Kidney capillary endothelial cell (primary cell): ENCODE measurements around the gene PTGDS.

Experiments
- DNase-seq: peaks from one replicate; pipeline ENCODE4 v3.0.0-alpha.2; 2018; ENCODE audit warnings: low spot score

Gene PTGDS

DNA sequence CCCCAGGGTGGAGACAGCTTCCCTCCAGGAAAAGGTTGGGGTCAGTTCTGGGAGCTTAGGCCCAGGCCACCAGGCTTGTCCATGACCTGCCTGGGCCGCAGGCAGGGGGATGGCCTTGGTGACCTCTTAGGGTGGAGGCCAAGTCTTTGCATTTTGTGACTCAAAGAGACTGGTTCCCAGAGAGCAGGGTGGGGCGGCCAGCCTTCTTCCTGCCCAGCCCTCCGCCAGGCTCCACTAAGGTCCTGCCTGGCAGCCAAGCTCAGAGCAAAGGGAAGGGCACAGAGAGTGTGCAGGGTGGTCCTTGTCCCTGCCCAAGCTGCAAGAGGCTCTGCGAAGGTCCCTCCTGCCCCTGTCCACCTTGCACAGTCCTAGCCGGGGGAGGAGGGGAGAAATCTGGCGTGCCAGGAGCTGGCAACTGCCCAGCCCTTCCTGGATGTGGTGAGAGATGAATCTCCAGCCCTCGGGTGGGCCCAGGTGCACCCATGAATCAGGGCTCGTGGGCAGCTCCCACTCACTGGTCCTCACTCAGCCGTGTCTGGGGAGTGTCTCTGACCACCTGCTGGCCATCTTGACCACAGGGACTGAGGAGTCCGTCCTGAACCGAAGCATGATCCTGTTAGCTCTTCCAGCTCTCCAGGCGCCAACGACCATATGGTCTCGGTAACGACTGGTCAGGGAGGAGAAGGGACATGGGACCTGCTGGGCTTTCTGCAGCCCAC lies 2.3 kb upstream of the PTGDS start:
- no peak for DNase-seq

DNA sequence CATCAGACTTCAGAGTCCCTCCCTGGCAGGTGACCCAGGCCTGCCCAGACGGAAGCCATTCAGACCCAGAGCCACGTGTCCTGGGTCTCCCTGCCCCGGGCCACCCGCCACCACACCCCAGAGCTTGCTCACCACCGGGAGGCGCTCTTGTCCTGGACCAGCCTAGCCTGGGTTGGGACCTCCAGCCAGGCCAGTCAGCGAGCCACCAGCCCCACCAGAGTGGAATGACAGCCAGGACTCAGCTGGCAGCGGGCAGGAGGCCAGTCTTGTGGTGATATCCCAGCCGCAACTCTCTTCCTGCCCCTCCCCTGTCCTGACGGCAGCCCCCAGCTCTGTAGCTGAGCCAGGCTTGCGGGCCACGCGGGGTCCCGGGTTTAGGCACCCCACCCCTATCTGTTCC lies 1.7 kb upstream of the PTGDS start:
- DNase-seq = no peak

DNA sequence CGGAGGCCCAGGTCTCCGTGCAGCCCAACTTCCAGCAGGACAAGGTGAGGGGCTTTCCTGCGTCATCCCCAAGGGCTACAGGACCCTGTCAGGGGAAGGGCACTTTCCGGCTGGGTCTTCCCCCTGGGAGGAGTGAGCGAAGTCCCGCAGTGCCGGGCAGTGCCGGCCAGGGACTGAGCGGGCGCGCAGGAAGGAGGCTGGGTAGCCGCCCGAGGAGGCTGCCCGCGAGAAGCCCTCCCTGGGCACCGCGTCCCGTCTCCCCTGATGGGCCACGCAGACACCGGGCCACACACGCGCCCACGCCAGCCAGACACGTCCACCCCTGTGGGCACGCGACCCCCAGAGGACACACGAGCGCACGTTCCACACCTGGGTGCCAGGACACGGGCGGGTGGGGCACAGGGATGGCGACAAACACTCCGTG lies 357 bp downstream of the PTGDS start:
- no peak for DNase-seq

DNA sequence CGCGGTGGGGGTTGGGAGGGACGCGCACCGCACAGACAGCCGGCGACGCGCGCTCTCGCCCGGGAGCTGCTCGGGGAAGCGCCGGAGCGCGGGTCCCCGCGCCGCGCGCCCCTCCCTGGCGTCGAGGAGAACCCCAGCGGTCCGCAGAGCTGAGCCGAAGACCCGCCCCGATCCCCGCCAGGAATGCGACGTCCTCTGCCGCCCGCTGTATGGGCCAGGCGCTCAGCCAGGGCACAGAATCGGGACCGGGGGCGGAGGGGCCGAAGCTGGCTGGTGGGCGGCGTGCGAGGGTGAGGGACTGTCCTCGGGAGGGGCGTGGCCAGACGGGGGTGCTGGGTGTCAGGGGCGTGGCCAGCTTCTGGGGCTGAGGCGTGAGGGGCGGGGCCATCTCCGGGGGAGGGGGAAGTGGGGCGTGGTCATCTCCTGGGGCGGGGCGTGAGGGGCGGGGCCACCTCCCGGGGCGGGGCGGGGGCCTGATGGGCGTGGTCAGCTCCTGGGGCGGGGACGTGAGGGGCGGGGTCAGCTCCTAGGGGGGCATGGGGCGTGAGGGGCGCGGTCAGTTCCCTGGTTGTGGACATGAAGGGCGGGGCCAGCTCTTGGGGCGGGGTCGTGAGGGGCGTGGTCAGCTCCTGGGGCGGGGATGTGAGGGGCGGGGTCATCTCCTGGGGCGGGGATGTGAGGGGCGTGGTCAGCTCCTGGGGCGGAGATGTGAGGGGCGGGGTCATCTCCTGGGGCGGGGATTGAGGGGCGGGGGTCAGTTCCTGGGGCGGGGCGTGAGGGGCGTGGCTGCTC lies 965 bp downstream of the PTGDS start:
- peak; percentile 36 for DNase-seq

DNA sequence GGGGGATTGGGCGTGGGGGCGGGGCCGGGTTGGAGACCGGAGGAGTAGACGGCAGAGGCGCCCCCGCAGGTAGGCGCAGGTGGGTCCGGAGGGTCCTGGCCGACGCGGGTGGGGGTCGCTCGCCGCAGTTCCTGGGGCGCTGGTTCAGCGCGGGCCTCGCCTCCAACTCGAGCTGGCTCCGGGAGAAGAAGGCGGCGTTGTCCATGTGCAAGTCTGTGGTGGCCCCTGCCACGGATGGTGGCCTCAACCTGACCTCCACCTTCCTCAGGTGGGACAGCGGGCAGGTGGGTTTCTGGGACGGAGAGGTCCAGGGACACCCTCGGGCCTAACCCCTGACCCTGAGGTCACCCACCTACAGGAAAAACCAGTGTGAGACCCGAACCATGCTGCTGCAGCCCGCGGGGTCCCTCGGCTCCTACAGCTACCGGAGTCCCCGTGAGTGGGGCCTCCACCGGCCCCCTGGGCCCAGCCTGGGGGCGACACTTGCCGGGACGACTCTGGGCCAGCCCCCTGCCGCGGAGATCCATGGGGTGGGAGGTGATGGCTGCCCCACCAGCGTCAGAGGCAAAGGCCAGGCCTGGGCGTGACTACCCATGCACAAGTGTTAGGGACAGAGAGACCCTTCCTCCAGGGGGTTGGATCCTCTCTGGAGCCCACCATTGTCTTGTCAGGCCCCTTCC lies 1.7 kb downstream of the PTGDS start:
- DNase-seq = no peak

DNA sequence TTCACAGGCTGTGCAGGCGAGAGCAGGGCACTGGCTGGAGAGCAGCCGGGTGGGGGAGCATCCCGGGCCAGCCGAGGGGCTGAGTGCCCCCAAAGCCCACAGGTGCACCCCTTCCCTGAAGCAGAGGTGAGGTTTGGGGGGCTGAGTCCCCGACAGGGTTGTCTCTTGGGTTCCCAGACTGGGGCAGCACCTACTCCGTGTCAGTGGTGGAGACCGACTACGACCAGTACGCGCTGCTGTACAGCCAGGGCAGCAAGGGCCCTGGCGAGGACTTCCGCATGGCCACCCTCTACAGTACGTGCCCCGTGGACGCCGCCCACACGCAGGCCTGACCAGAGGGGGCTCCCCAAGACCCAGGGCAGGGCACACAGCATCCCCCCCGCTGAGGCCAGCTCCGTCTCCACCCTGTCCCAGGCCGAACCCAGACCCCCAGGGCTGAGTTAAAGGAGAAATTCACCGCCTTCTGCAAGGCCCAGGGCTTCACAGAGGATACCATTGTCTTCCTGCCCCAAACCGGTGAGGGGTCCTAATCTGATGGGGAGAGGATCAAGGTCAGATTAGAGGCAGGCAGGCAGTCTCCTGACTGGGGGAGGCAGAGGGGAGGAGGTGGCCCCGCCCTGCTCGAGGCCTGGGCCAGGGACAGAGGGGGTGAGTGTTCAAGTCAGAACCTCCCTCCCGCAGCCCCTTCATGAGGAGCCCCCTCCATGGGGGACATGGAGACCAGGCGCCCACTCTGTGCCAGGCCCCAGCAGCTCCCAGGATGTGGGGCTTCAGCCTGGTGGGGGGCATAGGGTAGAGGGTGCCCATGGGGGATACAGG lies 2.7 kb downstream of the PTGDS start:
- DNase-seq = no peak

DNA sequence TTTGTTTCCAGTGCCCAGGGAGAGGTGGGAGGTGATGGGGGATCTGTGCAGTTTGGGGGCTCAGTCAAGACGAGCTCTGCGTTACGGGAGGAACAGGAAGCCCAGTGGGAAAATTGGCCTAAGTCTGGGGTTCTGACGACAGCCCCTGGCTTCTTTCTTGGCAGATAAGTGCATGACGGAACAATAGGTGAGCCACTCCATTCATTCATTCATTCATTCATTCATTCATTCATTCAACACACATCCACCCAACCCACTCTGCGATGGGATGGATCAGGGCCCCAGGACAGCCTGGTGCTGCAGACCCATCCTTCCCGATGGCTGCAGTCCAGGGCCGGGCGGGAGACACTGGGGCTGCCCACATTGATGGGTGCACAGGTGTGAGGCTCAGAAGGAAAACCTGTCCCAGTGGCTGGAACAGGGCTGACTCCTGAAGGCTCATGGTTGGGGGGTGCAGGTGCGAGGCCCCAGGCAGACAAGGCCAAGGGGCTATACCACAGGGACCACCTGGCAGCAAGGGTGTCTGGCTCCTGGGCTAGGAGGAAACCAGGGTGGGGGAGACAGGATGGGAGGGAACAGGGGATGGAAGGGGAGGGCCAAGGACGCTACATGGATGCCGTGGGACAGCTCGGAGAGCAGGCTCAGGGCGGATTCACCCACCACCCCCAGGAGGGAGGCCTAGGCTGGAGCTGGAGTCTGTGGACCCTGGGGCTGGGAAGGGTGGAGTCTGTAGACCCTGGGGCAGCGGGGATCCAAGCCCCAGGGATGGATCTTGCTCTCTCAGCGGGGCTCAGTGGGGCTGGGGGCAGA lies 3.6 kb downstream of the PTGDS start:
- DNase-seq = no peak

DNA sequence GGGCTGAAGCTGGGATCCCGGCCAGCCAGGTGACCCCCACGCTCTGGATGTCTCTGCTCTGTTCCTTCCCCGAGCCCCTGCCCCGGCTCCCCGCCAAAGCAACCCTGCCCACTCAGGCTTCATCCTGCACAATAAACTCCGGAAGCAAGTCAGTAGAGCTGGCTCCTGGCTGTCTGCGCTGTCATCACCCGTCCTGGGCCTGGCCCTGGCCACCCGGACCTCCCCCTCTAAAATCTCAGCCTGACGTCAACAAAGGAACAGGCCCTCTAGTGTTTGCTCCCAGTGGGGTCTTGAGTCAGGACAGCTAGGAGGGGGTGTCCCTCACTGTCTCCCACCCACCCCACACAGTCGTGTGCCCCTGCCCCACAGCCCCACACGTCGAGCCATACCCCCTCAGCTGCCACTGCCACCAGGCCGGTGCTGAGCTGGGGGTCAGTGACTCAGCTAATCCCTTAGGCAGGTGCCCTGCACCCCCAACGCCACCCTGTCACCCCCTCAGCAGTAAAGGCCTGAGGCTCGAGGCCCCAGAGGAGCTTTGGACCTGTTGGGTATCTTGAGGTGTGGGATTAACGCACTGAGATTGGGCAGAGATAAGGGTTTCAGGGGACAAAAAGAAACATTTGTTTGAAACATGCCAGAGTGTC lies 4.4 kb downstream of the PTGDS start:
- DNase-seq = peak; percentile 86

DNA sequence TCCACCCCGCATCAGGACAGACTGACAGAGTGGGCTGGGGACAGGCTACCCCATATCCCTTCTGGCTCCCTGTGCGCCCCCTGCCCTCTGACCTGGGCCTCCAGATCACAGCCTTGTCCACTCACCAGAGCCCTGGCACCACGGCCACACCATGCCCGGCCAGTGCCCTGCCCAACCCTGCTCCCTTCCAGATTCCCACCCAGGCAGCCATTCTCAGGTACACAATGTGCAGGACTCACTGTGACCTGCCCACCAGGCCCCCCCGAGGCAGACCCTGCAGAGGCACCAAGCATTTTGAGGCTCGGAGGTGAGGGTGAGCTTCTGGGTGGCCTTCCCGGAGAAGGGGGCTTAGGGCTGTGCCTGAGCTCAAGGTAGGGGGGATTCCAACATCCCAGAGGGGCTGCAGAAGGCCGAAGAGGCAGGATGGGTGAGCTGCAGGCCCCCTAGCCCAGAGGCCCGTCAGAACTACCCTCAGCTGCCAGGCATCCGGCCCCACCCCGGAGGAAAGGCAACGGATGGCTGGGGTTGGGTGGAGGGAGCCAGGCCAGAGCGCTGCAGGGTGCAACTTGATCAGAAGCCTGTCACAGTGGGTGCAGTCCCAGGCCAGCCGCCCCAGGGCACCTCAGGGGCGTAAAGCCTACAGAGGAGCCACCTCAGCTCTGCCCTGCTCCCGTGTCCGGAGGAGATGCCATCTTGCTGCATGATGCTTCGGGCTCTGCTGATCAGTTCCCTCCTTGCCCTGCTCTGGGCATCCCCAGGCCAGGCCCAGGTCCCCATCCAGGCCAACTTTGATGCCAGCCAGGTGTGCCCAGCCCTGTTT lies 5.1 kb downstream of the PTGDS start, which contains the start of gene LCNL1:
Gene LCNL1, plus strand, starts transcription at position 762 of the 820 bp plus-strand sequence. CDS start 594 bp downstream, outside the sequence.
- DNase-seq = no peak

DNA sequence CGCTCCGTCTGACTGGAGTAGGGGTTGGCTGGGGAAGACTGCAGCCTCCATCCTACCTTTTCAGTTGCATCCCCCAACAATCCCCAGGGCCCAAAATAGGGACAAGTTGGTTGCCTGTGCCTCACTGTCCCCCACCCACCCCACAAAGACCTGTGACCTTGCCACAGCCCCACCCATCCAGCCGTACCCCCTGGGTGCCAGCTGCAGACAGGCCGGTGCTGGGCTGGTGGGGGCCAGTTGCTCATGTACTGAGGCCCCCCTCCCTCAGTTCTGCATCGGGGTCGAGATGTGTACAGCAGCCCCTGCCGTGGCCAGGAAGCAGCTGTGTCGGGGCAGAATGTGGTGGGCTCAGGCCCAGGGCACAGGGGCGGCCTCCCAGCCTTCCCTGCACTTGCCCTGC lies 5.9 kb downstream of the PTGDS start:
- DNase-seq = no peak

DNA sequence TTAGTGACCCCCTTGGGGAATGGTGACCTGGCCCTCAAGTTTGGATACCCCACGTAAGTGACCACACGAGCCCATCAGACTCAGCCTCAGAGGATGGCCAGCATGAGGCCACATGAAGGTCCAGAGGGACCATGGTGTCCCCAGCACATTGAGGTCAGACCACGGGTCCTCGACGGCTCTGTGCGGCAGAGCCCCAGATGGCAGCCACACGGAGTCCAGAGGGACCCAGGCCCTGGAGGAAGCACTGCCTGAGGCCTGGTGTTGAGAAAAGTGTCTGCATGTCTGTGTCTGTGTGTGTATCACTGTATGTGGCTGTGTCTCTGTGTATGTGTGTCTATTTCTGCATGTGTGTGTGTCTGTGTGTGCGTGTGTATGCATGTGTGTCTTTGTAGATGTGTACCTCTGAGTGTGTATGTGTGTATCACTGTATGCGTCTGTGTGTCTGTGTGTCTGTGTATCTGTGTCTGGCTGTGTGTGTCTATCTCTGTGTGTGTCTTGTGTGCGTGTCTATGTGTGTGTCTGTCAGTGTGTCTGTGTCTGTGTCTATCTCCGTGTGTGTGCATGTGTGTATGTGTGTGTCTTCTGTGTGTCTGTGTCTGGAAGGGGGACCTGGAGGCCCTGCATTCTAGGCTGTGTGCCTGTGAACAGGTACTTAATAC lies 6.5 kb downstream of the PTGDS start:
- DNase-seq = no peak

DNA sequence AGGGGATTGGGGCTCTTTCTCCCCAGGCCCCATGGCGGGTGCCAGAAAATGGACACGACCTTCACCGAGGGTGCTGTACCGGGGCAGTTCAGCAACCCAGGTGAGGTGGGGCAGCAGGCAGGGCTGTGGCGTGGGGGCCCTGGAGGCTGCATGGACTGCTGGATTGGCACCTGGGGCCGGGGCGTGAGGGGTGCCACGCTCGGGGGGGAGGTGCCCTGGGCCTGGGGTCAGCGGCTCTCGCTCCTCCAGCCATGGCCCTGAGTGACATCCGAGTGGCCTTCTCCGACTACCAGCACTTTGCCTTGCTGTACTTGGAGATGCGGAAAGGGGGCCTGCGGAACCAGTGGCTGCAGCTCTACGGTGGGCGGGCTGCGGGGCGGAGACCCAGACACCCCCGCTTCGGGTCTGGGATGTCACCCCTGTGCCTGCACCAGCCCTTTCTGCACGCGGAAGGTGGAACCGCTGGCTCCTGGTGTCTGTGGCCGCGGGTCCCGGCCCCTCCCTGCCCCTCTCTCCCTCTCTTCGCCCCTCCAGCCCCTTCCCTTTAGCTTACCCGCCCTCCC lies 7.2 kb downstream of the PTGDS start:
- no peak for DNase-seq

DNA sequence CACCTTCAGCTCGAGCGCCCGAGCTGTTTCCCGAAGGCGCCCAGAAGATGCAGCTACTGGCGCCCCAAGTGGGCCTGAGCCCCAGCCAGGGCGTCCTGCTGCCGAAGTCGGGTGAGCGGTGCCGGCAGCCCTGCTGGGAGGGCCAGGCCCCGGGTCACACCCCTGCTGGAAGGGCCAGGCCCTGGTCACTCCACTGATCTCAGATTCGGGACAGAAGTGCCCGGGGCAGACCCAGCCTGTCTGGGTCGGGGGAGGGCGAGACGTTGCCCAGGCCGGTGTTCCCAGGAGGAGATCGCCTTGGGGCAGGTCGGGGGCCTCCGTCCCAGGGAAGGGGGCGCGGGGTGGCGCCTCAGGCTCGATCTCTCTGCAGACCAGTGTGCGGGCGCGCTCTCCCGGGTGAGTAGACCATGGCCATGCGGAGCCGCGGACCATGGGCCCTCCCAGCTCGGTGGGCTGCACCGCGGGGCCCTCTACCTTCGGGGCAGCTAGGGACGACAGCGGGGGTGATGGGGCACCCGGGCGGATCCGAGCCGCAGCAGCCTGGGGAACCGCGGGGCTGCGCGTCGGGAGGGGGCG lies 7.8 kb downstream of the PTGDS start:
- DNase-seq = no peak

DNA sequence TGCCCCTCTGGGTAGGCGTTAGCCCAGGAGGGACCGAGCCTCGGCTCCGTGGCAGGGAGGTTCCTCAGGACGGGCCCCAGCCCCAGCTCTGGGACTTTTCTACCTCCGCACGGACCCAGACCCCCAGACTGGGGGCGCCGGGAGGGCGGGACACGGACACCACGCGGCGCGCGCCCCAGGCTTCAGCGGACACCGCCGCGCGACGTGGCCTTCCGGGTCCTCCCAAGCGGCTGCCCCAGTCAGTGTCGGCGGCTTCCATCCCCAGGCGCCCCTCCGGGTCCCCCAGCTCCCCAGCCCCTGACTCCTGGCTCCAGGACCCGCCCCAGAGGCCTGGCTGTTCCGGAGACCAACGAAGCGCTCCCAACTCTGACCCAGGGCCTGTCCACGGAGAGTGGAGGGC lies 8.5 kb downstream of the PTGDS start:
- DNase-seq = no peak

DNA sequence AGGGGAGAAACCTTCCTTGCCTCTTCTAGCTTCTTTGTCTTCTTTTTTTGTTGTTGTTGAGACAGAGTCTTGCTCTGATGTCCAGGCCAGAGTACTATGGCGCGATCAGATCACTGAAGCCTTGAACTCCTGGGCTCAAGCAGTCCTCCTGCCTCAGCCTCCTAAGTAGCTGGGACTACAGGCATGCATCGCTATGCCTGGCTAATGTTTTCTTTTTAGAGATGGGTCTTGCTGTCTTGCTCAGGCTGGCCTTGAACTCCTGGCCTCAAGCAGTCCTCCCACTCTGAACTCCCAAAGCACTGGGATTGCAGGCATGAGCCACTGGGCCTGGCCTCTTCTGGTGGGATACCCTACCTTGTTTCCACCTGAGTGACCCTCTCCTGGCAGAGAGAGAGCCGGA lies 11.6 kb downstream of the PTGDS start:
- DNase-seq = no peak

DNA sequence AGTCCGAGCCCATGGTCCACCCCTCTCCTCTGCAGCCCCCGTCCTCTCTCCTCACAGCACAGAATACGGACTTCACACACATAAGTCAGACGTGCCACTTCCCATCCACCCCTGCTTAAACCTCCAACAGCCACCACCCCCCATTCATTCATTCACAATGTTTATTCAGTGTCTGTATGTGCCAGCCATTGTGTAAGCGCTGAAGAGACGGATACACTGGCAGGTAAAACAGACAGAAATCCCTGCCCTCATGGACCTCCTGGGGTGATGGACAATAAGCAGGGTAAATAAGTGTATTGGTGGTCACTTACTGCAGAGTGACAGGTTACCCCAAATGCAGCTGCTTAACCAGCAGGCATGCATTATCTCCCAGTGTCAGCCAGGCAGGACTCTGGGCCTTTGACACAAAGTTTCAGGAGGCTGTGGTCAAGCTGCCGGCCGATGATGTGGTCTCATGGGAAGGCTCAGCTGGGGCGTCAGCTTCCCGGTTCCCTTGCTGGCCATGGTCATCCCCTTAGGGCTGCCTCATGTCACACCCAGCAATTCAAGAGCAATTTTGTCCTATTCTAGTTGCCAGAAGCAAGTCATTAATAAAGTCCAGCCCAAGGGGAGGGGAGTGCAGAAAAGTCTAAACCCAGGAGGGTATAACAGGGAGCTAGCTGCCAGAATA lies 13.1 kb downstream of the PTGDS start:
- no peak for DNase-seq

DNA sequence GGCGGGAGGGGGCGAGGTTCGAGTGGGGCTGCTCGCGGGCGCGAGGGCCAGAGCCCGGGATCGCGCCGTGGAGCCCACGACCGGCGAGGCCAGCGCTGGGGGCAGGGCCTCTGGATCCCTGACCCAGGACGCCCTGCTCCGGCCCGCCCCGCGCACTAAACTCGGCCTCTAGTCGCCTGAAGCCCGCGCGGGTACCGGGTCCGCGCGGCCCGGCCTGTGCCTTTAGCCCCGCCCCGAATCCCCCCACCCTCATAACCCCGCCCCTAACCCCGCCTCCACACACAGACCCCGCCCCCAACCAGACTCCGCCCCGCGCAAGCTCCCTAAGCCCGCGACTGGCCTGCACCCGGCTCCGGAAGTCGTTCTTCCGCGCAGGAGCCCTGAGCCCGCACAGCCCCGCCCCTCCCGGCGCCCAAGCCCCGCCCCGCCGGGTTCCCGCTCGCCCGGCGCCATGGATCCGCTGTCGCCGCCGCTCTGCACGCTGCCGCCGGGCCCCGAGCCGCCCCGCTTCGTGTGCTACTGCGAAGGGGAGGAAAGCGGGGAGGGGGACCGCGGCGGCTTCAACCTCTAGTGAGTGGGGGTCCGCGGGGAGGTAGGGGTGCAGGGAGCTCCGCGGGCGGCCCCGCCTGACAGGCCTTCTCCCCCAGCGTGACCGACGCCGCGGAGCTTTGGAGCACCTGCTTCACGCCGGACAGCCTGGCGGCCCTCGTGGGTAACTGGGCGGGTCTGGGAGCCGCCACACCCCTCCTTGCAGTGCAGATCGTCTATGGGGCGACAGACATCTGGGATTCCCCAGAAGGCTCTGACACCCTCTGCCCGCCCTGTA lies 14.9 kb downstream of the PTGDS start, which contains the start of gene PAXX:
Gene PAXX, plus strand, starts transcription at position 430 of the 826 bp plus-strand sequence. Its CDS starts 22 bp downstream, at position 452.
- peak; percentile 86 for DNase-seq
